ENCODE measurements around the gene WIPF3.

The WIPF3 gene

DNA sequence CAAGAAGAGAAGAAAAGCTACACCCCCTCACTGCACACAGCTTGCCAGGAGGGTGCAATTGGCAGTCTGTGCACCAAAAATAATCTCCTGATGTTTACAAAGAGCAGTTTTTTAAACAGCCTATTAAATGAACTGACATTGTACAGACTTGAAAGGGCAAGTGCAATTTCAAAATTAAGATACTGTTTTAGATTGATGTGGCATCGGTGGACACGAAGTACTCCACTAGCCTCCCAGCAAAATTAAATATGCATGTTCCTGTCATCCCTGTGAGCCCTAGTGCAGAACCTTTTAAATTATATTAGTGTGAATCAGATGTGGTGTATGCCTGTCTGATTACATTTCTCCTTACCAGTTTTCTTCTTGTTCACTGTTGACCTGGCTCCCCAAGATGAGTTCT is 87.9 kb downstream of the WIPF3 start:
- Mint-ChIP-seq H3K4me3 (no peak overlapping the region), H3K4me1 (no peaks in the 10 kb centered on the region), H3K9me3 (no peaks in the 10 kb centered on the region), H3K27me3 (peaks cover 6% of the 10 kb centered on the region), H3K36me3 (no peaks in the 10 kb centered on the region), H3K27ac (no peak overlapping the region)

DNA sequence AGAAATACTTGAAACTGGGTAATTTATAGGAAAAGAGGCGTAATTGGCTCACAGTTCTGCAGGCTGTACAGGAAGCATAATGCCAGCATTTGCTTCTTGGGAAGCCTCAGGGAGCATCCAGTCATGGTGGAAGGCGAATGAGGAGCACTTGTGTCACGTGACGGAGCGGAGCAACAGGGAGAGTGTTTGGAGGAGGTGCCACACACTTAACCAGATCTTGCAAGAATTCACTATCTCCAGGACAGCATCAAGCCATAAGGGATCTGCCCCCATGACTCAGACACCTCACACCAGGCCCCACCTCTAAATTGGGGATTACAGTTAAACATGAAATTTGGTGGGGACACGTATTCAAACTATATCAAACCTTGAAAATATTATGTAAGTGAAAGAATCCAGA is 89.3 kb downstream of the WIPF3 start:
- Mint-ChIP-seq H3K36me3 (no peaks in the 10 kb centered on the region), H3K4me3 (no peak overlapping the region), H3K9me3 (no peaks in the 10 kb centered on the region), H3K27me3 (peaks cover 6% of the 10 kb centered on the region), H3K4me1 (no peaks in the 10 kb centered on the region), H3K27ac (no peak overlapping the region)

GRCh38 chr7:29896685-29897411 is 90.5 kb downstream of the WIPF3 start:
- H3K9me3 Mint-ChIP-seq, result no peaks in the 10 kb centered on the region
- no peaks in the 10 kb centered on the region for H3K4me1 Mint-ChIP-seq

DNA sequence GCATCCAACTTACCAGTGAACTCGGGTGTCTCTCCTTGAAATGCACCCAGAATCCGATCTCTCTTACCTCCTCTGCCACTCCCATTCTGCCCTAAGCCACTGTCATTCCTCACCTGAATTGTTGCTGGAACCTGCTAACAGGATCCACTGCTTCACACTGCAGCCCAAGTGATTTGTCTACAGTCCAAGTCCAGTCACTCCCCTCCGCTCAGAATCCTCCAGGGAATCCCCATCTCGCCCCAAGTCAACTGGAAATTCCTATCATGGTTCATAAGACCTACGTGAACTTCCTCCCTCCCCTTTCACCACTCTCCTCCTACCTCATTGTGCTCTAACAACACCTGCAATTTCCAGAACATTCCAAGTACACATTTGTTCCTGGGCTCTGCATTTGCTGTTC is 92.0 kb downstream of the WIPF3 start:
- Mint-ChIP-seq H3K4me1 (no peaks in the 10 kb centered on the region), H3K36me3 (no peaks in the 10 kb centered on the region), H3K9me3 (no peaks in the 10 kb centered on the region), H3K27ac (no peak overlapping the region), H3K27me3 (peaks cover 6% of the 10 kb centered on the region), H3K4me3 (no peak overlapping the region)

More at GRCh38 chr7:29896685-29897411, 90.5 kb downstream of the WIPF3 start:
- Mint-ChIP-seq H3K36me3 (no peaks in the 10 kb centered on the region), H3K4me3 (no peak overlapping the region), H3K27me3 (peaks cover 6% of the 10 kb centered on the region), H3K27ac (no peak overlapping the region)

- H3K27me3 Mint-ChIP-seq, result peaks cover 10% of the 10 kb centered on the region
- H3K4me3 Mint-ChIP-seq, result no peak overlapping the region
- H3K4me1 Mint-ChIP-seq, result no peaks in the 10 kb centered on the region
- peaks cover 12% of the 10 kb centered on the region for H3K9me3 Mint-ChIP-seq
- peaks cover 5% of the 10 kb centered on the region for H3K36me3 Mint-ChIP-seq
- H3K27ac Mint-ChIP-seq, result no peak overlapping the region
These were observed 94.4 kb downstream of the WIPF3 start for GRCh38 chr7:29900745-29901144.

DNA sequence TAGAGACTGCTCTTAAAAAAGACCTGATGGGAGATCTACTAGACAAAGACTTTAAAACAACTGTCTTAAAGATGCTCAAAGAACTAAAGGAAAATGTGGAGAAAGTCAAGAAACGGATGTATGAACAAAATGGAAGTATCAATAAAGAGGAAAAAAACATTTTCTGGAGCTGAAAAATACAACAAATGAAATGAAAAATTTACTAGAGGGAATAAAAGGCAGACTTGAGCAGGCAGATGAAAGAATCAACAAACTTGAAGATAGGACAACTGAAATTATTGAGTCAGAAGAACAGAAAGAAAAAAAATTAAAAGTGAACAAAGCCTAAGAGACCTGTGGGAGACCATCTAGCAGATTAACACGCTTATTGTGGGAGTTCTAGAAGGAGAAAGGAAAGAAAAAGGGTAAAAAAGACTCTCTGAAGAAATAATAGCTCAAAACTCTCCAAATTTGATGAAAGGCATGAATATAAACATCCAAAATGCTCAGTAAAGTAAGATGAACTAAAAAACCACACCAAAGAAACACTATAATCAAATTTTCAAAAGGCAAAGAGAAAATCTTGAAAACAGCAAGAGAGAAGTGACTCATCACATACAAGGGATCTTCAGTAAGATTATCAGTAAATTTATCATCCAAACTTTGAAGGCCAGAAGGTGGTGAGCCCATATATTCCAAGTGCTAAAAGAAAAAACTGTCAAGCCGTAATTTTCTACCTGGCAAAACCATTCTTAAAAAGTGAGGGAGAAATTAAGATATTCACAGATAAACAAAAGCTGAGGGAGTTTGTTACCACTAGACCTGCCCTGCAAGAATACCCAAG is 100.1 kb downstream of the WIPF3 start:
- Mint-ChIP-seq H3K4me1 (no peaks in the 10 kb centered on the region), H3K4me3 (no peak overlapping the region), H3K27me3 (peaks cover 10% of the 10 kb centered on the region), H3K36me3 (peaks cover 21% of the 10 kb centered on the region), H3K27ac (no peak overlapping the region), H3K9me3 (peaks cover 23% of the 10 kb centered on the region)

DNA sequence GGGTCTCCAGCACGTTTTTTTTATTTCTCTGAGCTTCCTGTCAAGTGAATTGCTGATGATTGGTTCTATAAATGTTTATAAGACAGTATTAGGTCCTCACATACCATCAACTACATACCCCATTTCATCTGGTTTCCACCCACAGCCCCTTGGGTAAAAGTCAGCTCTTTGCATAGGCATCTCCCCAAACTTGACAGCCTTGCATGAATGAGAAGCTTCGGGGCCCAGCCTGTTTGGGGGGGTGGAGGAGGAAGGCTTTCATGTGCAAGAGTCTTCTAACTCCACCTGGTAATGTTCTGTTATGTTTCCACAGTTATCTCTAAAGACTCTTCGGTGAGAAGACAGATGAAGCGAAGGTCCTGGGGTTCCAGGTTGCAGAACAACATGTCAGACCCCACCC is 107.9 kb downstream of the WIPF3 start:
- no peaks in the 10 kb centered on the region for H3K4me1 Mint-ChIP-seq
- no peaks in the 10 kb centered on the region for H3K9me3 Mint-ChIP-seq
- no peaks in the 10 kb centered on the region for H3K36me3 Mint-ChIP-seq
- no peak overlapping the region for H3K4me3 Mint-ChIP-seq
- peaks cover 5% of the 10 kb centered on the region for H3K27me3 Mint-ChIP-seq
- H3K27ac Mint-ChIP-seq, result no peak overlapping the region

DNA sequence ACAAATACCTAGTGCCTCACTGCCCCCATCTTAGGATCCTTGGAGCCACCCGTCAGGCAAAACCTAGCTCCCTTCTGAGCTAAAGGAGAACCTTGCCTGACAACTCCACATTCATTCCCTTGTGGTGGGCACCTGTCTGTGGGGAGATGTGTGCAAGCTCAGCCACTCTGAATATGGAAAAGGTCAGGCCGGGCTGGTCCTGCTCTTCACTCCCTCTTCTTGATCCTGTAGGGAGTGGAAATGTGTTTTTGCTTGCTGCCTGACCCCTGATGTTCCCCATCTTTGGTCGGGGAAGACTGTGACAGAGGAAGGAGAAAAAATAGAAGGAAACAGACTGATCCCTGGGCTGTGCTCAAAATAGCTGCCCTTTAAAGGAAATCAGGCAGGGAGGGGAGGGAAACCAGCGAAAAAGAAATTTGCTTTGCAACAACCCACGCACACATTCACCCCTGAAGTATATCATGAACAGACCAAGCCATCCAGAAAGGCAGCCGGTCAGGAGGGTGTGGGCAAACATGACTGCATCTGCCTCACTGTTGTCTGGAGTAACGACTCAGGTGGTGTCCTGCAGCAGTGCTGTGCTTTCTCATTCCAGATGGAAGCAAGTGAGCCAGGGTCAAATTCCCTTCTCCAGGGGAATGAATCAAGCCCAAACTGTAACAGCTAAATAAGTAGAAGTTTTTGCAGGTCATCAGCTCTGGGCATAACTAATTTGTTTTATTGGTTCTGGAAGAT is 109.3 kb downstream of the WIPF3 start:
- no peak overlapping the region for H3K4me3 Mint-ChIP-seq
- no peaks in the 10 kb centered on the region for H3K4me1 Mint-ChIP-seq
- no peaks in the 10 kb centered on the region for H3K9me3 Mint-ChIP-seq
- H3K27ac Mint-ChIP-seq, result no peak overlapping the region
- H3K27me3 Mint-ChIP-seq, result peaks cover 1% of the 10 kb centered on the region
- no peaks in the 10 kb centered on the region for H3K36me3 Mint-ChIP-seq

DNA sequence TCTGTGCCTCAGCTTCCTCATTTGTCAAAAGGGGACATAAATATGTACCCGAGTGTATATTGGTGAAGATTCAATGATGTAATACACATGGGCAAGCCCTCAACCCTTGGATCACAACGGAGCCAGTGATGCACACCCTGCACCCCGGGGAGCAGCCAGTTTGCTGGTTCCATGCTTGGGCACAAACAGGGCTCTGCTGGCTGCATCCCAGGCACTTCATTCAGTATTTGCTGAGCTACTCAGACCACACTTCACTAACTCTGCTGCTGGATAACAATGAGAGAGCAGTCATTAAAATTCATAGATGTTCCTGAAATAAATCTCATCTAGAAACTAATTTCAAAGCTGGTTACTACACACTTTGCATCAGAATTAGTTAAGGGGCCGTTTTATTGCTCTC is 111.3 kb downstream of the WIPF3 start:
- H3K27ac Mint-ChIP-seq, result no peak overlapping the region
- no peaks in the 10 kb centered on the region for H3K9me3 Mint-ChIP-seq
- peaks cover 1% of the 10 kb centered on the region for H3K27me3 Mint-ChIP-seq
- no peak overlapping the region for H3K4me3 Mint-ChIP-seq
- H3K4me1 Mint-ChIP-seq, result no peaks in the 10 kb centered on the region
- H3K36me3 Mint-ChIP-seq, result no peaks in the 10 kb centered on the region

DNA sequence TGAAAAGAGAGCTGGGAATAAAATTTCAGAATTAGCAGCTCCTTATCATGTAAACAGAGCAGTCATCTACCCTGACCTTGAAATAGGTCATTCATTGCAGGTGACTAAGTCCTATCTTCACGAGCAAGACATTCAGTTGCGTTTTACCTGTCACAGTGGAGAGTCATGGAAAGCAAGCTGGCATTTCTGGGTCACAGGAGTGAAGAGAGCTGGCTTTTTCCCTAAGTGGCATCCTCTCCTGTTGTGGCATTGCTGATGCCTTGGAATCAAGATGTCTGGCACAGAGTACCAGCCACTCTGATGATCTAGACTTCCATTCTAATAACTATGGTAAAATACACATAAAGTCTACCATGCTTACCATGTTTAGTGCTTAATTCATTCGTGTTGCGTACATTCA is 112.5 kb downstream of the WIPF3 start:
- no peaks in the 10 kb centered on the region for H3K9me3 Mint-ChIP-seq
- no peaks in the 10 kb centered on the region for H3K36me3 Mint-ChIP-seq
- no peaks in the 10 kb centered on the region for H3K4me1 Mint-ChIP-seq
- peaks cover 1% of the 10 kb centered on the region for H3K27me3 Mint-ChIP-seq
- H3K4me3 Mint-ChIP-seq, result no peak overlapping the region
- H3K27ac Mint-ChIP-seq, result no peak overlapping the region

DNA sequence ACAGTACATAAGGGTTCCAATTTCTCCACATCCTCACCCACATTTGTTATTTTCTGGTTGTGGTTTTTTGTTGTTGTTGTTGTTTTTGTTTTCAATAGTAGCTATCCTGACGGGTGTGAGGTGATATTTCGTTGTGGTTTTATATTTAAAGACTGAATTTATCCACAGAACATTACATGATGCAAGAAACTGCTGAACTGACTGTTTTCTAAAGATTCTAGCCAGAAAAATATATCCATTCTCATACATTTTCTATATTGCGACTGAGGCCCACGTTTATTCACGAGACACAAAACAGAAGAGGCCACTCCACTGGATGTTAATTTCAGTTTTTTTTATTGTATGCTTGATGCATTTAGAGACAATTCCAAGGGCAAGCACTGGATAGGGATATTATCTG is 113.5 kb downstream of the WIPF3 start:
- no peak overlapping the region for H3K4me3 Mint-ChIP-seq
- peaks cover 5% of the 10 kb centered on the region for H3K27me3 Mint-ChIP-seq
- H3K36me3 Mint-ChIP-seq, result no peaks in the 10 kb centered on the region
- H3K9me3 Mint-ChIP-seq, result no peaks in the 10 kb centered on the region
- no peaks in the 10 kb centered on the region for H3K4me1 Mint-ChIP-seq
- no peak overlapping the region for H3K27ac Mint-ChIP-seq

DNA sequence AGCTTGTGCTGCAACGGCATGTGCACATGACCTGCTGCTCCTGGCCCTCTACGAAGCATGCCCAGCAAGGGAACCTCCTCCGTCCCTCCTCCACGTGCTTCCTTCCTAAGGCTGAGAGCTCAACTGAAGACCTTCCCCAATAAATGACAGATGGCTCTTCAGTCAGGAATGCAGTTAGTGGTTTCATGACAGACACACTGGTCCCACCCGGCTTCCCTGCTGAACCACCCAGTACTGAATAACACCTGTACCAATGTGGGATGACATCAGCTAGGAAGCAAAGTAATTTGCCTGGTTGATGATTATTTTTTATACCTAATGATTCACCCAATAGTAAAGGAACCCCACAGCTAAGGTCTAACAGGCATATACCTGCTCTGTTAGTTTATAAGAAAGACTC is 114.2 kb downstream of the WIPF3 start:
- Mint-ChIP-seq H3K4me1 (no peaks in the 10 kb centered on the region), H3K27ac (no peak overlapping the region), H3K9me3 (no peaks in the 10 kb centered on the region), H3K36me3 (no peaks in the 10 kb centered on the region), H3K4me3 (no peak overlapping the region), H3K27me3 (peaks cover 5% of the 10 kb centered on the region)

DNA sequence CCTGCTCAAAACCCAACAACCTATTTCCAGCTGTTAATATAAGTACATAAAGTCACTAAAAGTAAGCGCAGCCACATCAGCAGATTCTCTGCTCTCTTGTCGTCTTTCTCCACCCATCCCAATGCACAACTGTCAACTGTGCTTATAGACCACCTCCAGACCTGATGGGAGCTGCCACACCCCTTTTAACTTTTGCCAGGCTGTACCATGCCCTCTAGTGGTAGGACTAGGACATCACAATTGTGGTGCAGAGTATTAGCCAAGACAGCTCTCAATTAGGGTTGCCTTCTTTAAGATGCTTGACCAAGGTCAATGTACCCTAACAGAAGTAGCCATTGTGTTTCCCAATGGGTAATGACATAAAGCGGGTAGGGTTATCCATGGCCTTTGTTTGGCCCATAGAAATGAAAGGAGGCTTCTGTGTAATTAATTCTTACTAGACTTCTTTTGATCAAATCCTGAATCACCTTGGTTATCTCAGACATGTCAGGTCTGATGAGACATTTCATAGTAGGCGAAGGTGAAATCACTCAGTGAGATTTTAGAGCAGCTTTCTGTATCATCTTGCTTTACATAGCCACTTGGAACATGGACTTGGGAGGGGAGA is 115.2 kb downstream of the WIPF3 start:
- Mint-ChIP-seq H3K4me1 (no peaks in the 10 kb centered on the region), H3K27ac (no peak overlapping the region), H3K27me3 (peaks cover 5% of the 10 kb centered on the region), H3K36me3 (no peaks in the 10 kb centered on the region), H3K9me3 (no peaks in the 10 kb centered on the region), H3K4me3 (no peak overlapping the region)

GRCh38 chr7:29922921-29923700 is 116.8 kb downstream of the WIPF3 start:
- H3K9me3 Mint-ChIP-seq, result no peaks in the 10 kb centered on the region
- H3K27me3 Mint-ChIP-seq, result peaks cover 3% of the 10 kb centered on the region
- H3K27ac Mint-ChIP-seq, result no peak overlapping the region
- H3K4me3 Mint-ChIP-seq, result no peak overlapping the region
- no peaks in the 10 kb centered on the region for H3K36me3 Mint-ChIP-seq
- no peaks in the 10 kb centered on the region for H3K4me1 Mint-ChIP-seq

GRCh38 chr7:29924006-29924405 is 117.7 kb downstream of the WIPF3 start:
- Mint-ChIP-seq H3K36me3 (no peaks in the 10 kb centered on the region), H3K4me3 (no peak overlapping the region), H3K4me1 (no peaks in the 10 kb centered on the region), H3K27me3 (peaks cover 3% of the 10 kb centered on the region), H3K9me3 (no peaks in the 10 kb centered on the region), H3K27ac (no peak overlapping the region)

Measured in activated naive CD4-positive, alpha-beta T cell treated with anti-CD3 and anti-CD28 coated beads, Interleukin-2, amount 50 U/mL, for 24 hours (primary cell).